Natural killer cell (primary cell): ENCODE data around the gene HMX3. TPM values are rescaled to one million over a fixed set of nuclear protein-coding genes. Genes with fewer than 3 reads are reported as not detected.

Experiments
- ATAC-seq, 3 donors: fragments of 150-1000 bp in 2 of 3; fragments of 200-7000 bp in 1 of 3; cut with Tn5 transposase; 1 replicate in 1 of 3; 2 replicates in 2 of 3; pipeline ENCODE4 v1.10.0; 2021; ENCODE audit warnings: mild to moderate bottlenecking in 2 of 3, moderate library complexity in 2 of 3
- DNase-seq, 2 donors: peaks; one replicate each; pipeline versions ENCODE4 v3.0.0 to v3.0.0-alpha.2; 2013 to 2021; ENCODE audit warnings: mixed read lengths in 1 of 2
- H3K27ac ChIP-seq: one replicate; pipeline ENCODE4 v1.5.1; 2013; ENCODE audit warnings: mild to moderate bottlenecking, low read length
- H3K27me3 ChIP-seq: one replicate; pipeline ENCODE4 v1.6.1; 2013; ENCODE audit warnings: low read length; ENCODE audit not compliant: control insufficient read depth, insufficient read depth
- H3K36me3 ChIP-seq: one replicate; pipeline ENCODE4 v1.6.1; 2013; ENCODE audit warnings: low read length; ENCODE audit not compliant: control insufficient read depth, insufficient read depth
- H3K4me1 ChIP-seq: one replicate; pipeline ENCODE4 v1.6.1; 2013; ENCODE audit warnings: low read length; ENCODE audit not compliant: control insufficient read depth, insufficient read depth
- H3K4me3 ChIP-seq: one replicate; pipeline ENCODE4 v1.5.1; 2013; ENCODE audit warnings: low read length
- H3K9me3 ChIP-seq: one replicate; pipeline ENCODE4 v1.6.1; 2013; ENCODE audit warnings: low read length; ENCODE audit not compliant: control insufficient read depth, insufficient read depth
- H3K27ac Mint-ChIP-seq, 2 donors: one replicate each; pipeline ENCODE4 v1.8.0; 2022; ENCODE audit warnings: mild to moderate bottlenecking in 2 of 2, mixed read lengths in 2 of 2, moderate library complexity in 1 of 2
- H3K27me3 Mint-ChIP-seq, 2 donors: one replicate each; pipeline ENCODE4 v1.8.0; 2022; ENCODE audit warnings: low read depth in 2 of 2, mixed read lengths in 2 of 2
- H3K36me3 Mint-ChIP-seq: one replicate; pipeline ENCODE4 v1.8.0; 2022; ENCODE audit warnings: mixed read lengths
- H3K4me1 Mint-ChIP-seq, 2 donors: one replicate each; pipeline ENCODE4 v1.8.0; 2022; ENCODE audit warnings: mixed read lengths in 2 of 2
- H3K4me3 Mint-ChIP-seq: one replicate; pipeline ENCODE4 v1.8.0; 2022; ENCODE audit warnings: mild to moderate bottlenecking, moderate library complexity, mixed read lengths
- H3K9me3 Mint-ChIP-seq, 2 donors: one replicate each; pipeline ENCODE4 v1.8.0; 2022; ENCODE audit warnings: mixed read lengths in 2 of 2
- WGBS: methylation state at CpG from one replicate; pipeline ENCODE4 v1.1.7; 2013; ENCODE audit warnings: missing lambda C conversion rate; ENCODE audit not compliant: insufficient coverage; 5-methylcytosine and 5-hydroxymethylcytosine counted together
- intact Hi-C: fragments of 100-400 bp; cut with micrococcal nuclease; formaldehyde crosslinking; loops from one replicate; pipeline ENCODE4 v1.14.2; 2022
- total RNA-seq, 4 donors: library from RNA; stranded (reverse); fragments of 120-200 nt in 1 of 4; gene quantifications; one replicate each; pipeline versions ENCODE4 v1.2.3 to v1.2.4, GENCODE V29; 2013 to 2022
- TF ChIP-seq, protein P1 (sequence below): fragments of 200-600 bp; IDR thresholded peaks from one replicate; pipeline ENCODE4 v1.8.0; 2022; ENCODE audit warnings: antibody characterized with exemption

The HMX3 gene
- total RNA-seq, 3 donors from 2014 or later (not counting 1 experiment from before 2014, with no cell fraction given) = 0.33 TPM; not detected in 2

DNA sequence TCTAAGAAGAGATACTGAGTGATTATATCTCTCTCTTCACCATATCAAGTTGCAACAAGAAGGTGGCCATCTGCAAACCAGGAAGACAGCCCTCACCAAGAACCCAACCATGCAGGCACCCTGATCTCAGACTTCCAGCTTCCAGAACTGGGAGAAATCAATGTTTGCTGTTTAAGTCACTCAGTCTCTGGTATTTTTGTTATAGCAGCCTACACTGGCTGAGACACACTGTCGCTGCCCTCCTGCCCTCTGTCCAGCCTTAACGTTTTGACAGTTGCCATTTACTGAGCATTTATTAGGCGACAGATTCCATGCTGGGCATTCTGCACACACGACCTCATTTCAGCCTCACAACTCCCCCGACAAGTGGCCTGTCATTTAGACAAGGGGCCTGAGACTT lies 9.5 kb upstream of the HMX3 start:
- DNase-seq (no peak), ATAC-seq (no peak)
- Histone ChIP-seq H3K27me3 (peaks cover 13% of the 10 kb centered on the region), H3K36me3 (no peaks in the 10 kb centered on the region), H3K4me3 (no peak overlapping the region), H3K4me1 (no peaks in the 10 kb centered on the region), H3K9me3 (no peaks in the 10 kb centered on the region), H3K27ac (no peak overlapping the region)
- intact Hi-C loops = no loop called here
- Mint-ChIP-seq H3K36me3 (no peaks in the 10 kb centered on the region), H3K4me1 (no peaks in the 10 kb centered on the region), H3K27me3 (peaks cover 49 to 80% of the 10 kb centered on the region in 2 donors), H3K27ac (no peak overlapping the region), H3K9me3 (no peaks in the 10 kb centered on the region), H3K4me3 (no peak overlapping the region)
- 82% methylated on average over 5 of the region's 5 CpGs for WGBS
- TF ChIP-seq, protein P1, sequence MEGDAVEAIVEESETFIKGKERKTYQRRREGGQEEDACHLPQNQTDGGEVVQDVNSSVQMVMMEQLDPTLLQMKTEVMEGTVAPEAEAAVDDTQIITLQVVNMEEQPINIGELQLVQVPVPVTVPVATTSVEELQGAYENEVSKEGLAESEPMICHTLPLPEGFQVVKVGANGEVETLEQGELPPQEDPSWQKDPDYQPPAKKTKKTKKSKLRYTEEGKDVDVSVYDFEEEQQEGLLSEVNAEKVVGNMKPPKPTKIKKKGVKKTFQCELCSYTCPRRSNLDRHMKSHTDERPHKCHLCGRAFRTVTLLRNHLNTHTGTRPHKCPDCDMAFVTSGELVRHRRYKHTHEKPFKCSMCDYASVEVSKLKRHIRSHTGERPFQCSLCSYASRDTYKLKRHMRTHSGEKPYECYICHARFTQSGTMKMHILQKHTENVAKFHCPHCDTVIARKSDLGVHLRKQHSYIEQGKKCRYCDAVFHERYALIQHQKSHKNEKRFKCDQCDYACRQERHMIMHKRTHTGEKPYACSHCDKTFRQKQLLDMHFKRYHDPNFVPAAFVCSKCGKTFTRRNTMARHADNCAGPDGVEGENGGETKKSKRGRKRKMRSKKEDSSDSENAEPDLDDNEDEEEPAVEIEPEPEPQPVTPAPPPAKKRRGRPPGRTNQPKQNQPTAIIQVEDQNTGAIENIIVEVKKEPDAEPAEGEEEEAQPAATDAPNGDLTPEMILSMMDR = no peak

DNA sequence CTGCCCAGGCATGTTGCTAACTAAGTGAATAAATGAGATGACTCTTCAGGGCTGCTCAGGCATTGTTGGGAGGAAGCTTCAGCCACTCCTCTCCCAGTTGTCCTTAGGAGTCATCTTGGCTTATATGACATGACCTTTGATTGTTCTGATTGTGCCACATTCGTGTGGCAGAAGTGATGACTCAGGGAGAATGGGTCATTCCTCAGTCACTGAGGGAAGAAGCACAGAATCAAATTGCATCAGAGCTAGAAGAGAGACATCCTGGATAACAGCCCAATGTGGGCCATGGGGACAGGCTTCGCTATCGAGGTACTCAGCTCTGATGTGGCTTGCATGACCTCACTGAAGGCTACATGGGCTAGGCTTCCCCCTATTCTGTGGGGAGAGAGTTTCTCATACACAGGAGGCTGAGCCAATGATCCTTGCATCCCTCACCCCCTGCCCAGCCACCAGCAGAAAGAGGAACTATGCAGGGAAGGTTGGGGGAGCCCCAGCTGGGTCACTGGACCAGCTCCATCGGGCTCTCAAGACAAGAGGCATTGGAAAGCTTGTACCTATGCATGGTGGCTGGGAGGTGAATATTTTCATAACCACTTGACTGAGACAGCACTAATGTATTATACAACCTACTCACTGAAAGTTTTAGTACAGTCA lies 6.0 kb upstream of the HMX3 start:
- Histone ChIP-seq H3K36me3 (no peaks in the 10 kb centered on the region), H3K27ac (no peak overlapping the region), H3K4me1 (peaks cover 23% of the 10 kb centered on the region), H3K27me3 (peaks cover 42% of the 10 kb centered on the region), H3K4me3 (no peak overlapping the region), H3K9me3 (peaks cover 4% of the 10 kb centered on the region)
- Mint-ChIP-seq H3K27me3 (peaks cover 62 to 94% of the 10 kb centered on the region in 2 donors), H3K27ac (no peak overlapping the region), H3K4me3 (no peak overlapping the region), H3K9me3 (no peaks in the 10 kb centered on the region), H3K36me3 (no peaks in the 10 kb centered on the region), H3K4me1 (peaks cover 11 to 19% of the 10 kb centered on the region in 2 donors)
- intact Hi-C loops = loop anchor here (10.0 kb wide), 1 partner anchor 835 kb away; no protein-coding TSS in a partner anchor
- 58% methylated on average over 3 of the region's 4 CpGs for WGBS
- TF ChIP-seq, protein P1 = no peak
- ATAC-seq = no peak
- no peak for DNase-seq

DNA sequence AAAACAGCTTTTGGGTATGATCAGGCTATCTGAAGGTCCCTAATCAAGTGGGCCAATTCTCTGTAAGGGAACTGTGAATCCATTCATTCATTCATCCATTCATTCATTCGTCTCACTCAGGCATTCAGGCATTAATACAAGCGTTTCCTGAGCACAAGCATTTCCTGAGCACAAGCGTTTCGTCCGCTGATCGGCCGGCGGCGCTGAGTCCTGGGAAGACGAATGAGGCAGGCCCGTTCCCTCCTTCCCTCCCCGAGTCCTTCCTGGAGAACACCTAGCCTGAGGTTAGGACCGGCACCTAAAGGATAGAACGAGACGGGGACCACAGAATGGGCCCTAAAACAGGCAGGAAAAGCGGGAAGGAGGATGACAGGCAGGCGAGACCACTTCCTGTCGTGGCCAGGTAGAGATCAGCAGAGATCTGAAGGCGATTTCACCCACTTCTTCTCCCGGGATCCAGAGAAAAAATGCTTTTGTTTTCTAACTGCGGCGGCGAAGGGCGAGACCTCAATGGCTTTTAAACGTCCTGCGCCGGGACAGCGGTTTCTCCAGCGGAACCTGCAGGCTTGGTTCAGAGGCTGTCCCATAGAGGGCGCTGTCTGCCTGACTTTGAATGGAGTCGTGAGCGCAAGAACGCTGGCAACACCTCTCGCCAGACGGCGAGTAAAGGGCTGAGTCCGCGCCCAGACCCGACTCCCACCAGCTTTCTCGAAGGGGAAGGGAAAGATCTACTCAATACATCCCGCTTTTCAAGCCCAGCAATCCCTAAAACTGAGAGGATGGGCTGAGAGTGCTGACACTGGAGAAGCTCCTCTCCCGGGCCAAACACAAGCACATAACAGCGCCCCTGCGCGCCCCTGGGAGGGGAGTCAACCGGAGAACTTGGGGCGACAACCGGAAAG lies 2.9 kb upstream of the HMX3 start:
- Mint-ChIP-seq H3K27me3 (peaks cover 50 to 73% of the 10 kb centered on the region in 2 donors), H3K36me3 (no peaks in the 10 kb centered on the region), H3K9me3 (no peaks in the 10 kb centered on the region), H3K4me3 (peak overlapping the region; percentile 64), H3K4me1 (peaks cover 20 to 28% of the 10 kb centered on the region in 2 donors), H3K27ac (peak overlapping the region in 1 of 2 donors; percentile 53)
- 1% methylated on average over 48 of the region's 48 CpGs for WGBS
- peaks cover 6% of the 10 kb centered on the region for H3K9me3 ChIP-seq
- H3K27me3 ChIP-seq = peaks cover 54% of the 10 kb centered on the region
- H3K27ac ChIP-seq = no peak overlapping the region
- TF ChIP-seq, protein P1 = peak; percentile 84
- peaks cover 40% of the 10 kb centered on the region for H3K4me1 ChIP-seq
- ATAC-seq (peak; percentile 74 to 81 (median 78)), DNase-seq (peak; percentile 73 to 92)
- intact Hi-C loops = loop anchor here (1.0 to 10.0 kb wide), 2 partner anchors 426 to 832 kb away; no protein-coding TSS in a partner anchor
- no peaks in the 10 kb centered on the region for H3K36me3 ChIP-seq
- no peak overlapping the region for H3K4me3 ChIP-seq
